ENCODE measurements around the gene MESD.
"Not testable (repeated sequence)": the region's sequence is repeated elsewhere in the genome, so short reads cannot be mapped to it uniquely, and the experiment has no call there.

Gene MESD

GRCh38 chr15:80958818-80959495, 30.7 kb downstream of the MESD start:
- no peak for TF ChIP-seq CTCF (conservative IDR thresholded peaks at IDR 0.05; ENCODE audit: low read depth)
- no peak overlapping the region for H3K27ac ChIP-seq
- POLR2A ChIA-PET (ENCODE audit: low non-redundant PET), result no interaction called here
- CTCF ChIA-PET, result interaction anchor here (1.2 to 1.3 kb wide), 2 partner anchors 180 to 391 kb away, joined by 3 to 9 read pairs; partner anchors contain the start of gene CEMIP
- no peak for DNase-seq (ENCODE audit: low spot score)

- ChIA-PET CTCF (interaction anchor here (0.7 kb wide), 1 partner anchor 133 kb away, joined by 7 read pairs; no protein-coding TSS in a partner anchor), POLR2A (ENCODE audit: low non-redundant PET) (no interaction called here)
- TF ChIP-seq CTCF (conservative IDR thresholded peaks at IDR 0.05; ENCODE audit: low read depth), result no peak
- peak overlapping the region; percentile 62 for H3K27ac ChIP-seq
- DNase-seq (ENCODE audit: low spot score), result peak; percentile 55
These were observed 31.6 kb downstream of the MESD start for GRCh38 chr15:80957976-80958375.

- ChIA-PET POLR2A (ENCODE audit: low non-redundant PET) (no interaction called here), CTCF (interaction anchor here (0.6 to 1.3 kb wide), 4 partner anchors 12 to 1093 kb away, joined by 3 to 6 read pairs (median 3); no protein-coding TSS in a partner anchor)
- TF ChIP-seq CTCF (conservative IDR thresholded peaks at IDR 0.05; ENCODE audit: low read depth), result no peak
- no peak for DNase-seq (ENCODE audit: low spot score)
- H3K27ac ChIP-seq, result peak overlapping the region; percentile 62
These were observed 32.1 kb downstream of the MESD start for GRCh38 chr15:80957556-80957955.

GRCh38 chr15:80955571-80956452, 33.8 kb downstream of the MESD start:
- DNase-seq (ENCODE audit: low spot score), result peak; percentile 88
- POLR2A ChIA-PET (ENCODE audit: low non-redundant PET), result not testable (repeated sequence)
- H3K27ac ChIP-seq, result peak overlapping the region; percentile 78

GRCh38 chr15:80953953-80954778, 35.5 kb downstream of the MESD start:
- no peak for TF ChIP-seq CTCF (conservative IDR thresholded peaks at IDR 0.05; ENCODE audit: low read depth)
- CTCF ChIA-PET, result no interaction called here
- POLR2A ChIA-PET (ENCODE audit: low non-redundant PET), result no interaction called here
- H3K27ac ChIP-seq, result peak overlapping the region; percentile 3; the same call in 1 of the 2 replicates
- peak; percentile 60 for DNase-seq (ENCODE audit: low spot score)

More at GRCh38 chr15:80955571-80956452, 33.8 kb downstream of the MESD start:
- CTCF ChIA-PET, result interaction anchor here (0.6 to 1.3 kb wide), 3 partner anchors 14 to 310 kb away, joined by 3 to 6 read pairs (median 4); no protein-coding TSS in a partner anchor

- no peak for DNase-seq (ENCODE audit: low spot score)
- no peak for TF ChIP-seq CTCF (conservative IDR thresholded peaks at IDR 0.05; ENCODE audit: low read depth)
- ChIA-PET POLR2A (ENCODE audit: low non-redundant PET) (no interaction called here), CTCF (no interaction called here)
- H3K27ac ChIP-seq, result peak overlapping the region; percentile 3; the same call in 1 of the 2 replicates
These were observed 36.3 kb downstream of the MESD start for GRCh38 chr15:80953001-80953952.

All from RWPE1 (cell line).